Ectodermal cell (in vitro differentiated cells): ENCODE measurements around the gene TASP1.
"Not testable (repeated sequence)": the region's sequence is repeated elsewhere in the genome, so short reads cannot be mapped to it uniquely, and the experiment has no call there.

Source experiments
- H3K27ac ChIP-seq: 2 replicates; pipeline ENCODE4 v1.7.0; 2013; ENCODE audit warnings: mild to moderate bottlenecking, low read depth, low read length; ENCODE audit not compliant: insufficient read depth, poor library complexity, severe bottlenecking
- H3K27me3 ChIP-seq: 2 replicates; pipeline ENCODE4 v1.7.0; 2013; ENCODE audit warnings: mild to moderate bottlenecking, low read length; ENCODE audit not compliant: insufficient read depth, control insufficient read depth, poor library complexity, severe bottlenecking
- H3K36me3 ChIP-seq: one replicate; pipeline ENCODE4 v1.7.0; 2013; ENCODE audit warnings: low read length; ENCODE audit not compliant: control insufficient read depth, insufficient read depth
- H3K4me1 ChIP-seq: one replicate; pipeline ENCODE4 v1.7.0; 2013; ENCODE audit warnings: low read length; ENCODE audit not compliant: control insufficient read depth, insufficient read depth
- H3K4me3 ChIP-seq: 2 replicates; pipeline ENCODE4 v1.7.0; 2013; ENCODE audit warnings: low read depth, low read length, control low read depth; ENCODE audit not compliant: insufficient read depth
- H3K9me3 ChIP-seq: 2 replicates; pipeline ENCODE4 v1.7.0; 2013; ENCODE audit warnings: mild to moderate bottlenecking, low read length, moderate library complexity; ENCODE audit not compliant: control insufficient read depth
- WGBS, 2 experiments: methylation state at CpG; one replicate each; pipeline ENCODE4 v1.1.7; 2013; ENCODE audit warnings: missing lambda C conversion rate in 2 of 2; 5-methylcytosine and 5-hydroxymethylcytosine counted together

Gene TASP1

DNA sequence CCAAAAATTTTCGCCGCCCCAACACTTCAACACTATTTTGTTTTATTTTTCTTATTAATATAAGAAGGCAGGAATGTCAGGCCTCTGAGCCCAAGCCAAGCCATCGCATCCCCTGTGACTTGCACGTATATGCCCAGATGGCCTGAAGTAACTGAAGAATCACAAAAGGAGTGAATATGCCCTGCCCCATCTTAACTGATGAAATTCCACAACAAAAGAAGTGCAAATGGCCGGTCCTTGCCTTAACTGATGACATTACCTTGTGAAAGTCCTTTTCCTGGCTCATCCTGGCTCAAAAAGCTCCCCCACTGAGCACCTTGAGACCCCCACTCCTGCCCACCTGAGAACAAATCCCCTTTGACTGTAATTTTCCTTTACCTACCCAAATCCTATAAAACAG is 276.6 kb downstream of the TASP1 start:
- not testable (repeated sequence) for H3K9me3 ChIP-seq, H3K36me3 ChIP-seq, H3K4me1 ChIP-seq, H3K27me3 ChIP-seq, H3K27ac ChIP-seq, H3K4me3 ChIP-seq
- 77 to 84% methylated on average over 3 of the region's 5 CpGs for WGBS, 2 experiments

DNA sequence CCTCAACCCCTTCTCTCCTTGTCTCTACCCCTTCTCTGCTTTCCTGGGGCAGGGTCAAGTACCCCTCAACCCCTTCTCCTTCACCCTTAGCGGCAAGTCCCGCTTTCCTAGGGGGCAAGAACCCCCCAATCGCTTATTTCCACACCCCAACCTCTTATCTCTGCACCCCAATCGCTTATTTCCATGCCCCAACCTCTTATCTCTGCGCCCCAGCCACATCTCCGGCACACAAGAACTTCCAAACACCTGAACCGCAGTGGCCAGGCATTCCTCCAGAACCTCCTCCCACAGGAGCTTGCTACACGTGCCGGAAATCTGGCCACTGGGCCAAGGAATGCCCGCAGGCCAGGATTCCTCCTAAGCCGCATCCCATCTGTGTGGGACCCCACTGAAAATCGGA is 279.8 kb downstream of the TASP1 start:
- H3K36me3 ChIP-seq, H3K4me3 ChIP-seq, H3K27ac ChIP-seq, H3K27me3 ChIP-seq, H3K4me1 ChIP-seq, H3K9me3 ChIP-seq: not testable (repeated sequence)
- 90 to 96% methylated on average over 12 of the region's 12 CpGs for WGBS, 2 experiments

DNA sequence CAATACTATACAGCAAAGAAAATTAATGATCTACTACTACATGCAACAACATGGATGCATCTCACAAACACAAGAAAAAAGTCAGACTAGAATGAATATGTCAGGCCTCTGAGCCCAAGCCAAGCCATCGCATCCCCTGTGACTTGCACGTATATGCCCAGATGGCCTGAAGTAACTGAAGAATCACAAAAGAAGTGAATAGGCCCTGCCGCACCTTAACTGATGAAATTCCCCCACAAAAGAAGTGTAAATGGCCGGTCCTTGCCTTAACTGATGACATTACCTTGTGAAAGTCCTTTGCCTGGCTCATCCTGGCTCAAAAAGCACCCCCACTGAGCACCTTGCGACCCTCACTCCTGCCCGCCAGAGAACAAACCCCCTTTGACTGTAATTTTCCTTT is 280.9 kb downstream of the TASP1 start:
- not testable (repeated sequence) for H3K27ac ChIP-seq, H3K4me3 ChIP-seq, H3K9me3 ChIP-seq, H3K36me3 ChIP-seq, H3K4me1 ChIP-seq, H3K27me3 ChIP-seq
- WGBS, 2 experiments: 81 to 82% methylated on average over 6 of the region's 6 CpGs

DNA sequence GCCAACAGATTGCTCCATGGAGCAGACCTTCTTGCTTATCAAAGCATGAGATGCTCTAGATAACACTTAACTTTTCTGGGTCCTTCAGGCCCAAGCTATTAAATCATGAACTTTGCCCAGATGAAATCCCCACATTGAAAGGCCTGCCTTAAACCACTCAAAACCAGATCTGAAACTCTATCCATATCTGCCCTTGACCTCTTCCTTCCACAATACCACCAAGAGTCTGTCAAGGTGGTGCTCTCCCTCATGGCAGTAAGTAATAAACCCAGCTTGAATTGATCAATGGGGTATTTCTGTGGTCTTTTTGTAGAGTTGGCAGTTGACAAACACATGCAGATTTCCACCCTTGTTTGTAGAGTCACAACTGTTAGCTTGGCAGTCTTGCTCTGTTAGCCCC is 282.1 kb downstream of the TASP1 start:
- no peaks in the 10 kb centered on the region for H3K36me3 ChIP-seq
- H3K4me1 ChIP-seq: no peaks in the 10 kb centered on the region
- H3K9me3 ChIP-seq: no peaks in the 10 kb centered on the region
- no peaks in the 10 kb centered on the region for H3K27me3 ChIP-seq
- H3K4me3 ChIP-seq: no peak overlapping the region
- H3K27ac ChIP-seq: no peak overlapping the region

DNA sequence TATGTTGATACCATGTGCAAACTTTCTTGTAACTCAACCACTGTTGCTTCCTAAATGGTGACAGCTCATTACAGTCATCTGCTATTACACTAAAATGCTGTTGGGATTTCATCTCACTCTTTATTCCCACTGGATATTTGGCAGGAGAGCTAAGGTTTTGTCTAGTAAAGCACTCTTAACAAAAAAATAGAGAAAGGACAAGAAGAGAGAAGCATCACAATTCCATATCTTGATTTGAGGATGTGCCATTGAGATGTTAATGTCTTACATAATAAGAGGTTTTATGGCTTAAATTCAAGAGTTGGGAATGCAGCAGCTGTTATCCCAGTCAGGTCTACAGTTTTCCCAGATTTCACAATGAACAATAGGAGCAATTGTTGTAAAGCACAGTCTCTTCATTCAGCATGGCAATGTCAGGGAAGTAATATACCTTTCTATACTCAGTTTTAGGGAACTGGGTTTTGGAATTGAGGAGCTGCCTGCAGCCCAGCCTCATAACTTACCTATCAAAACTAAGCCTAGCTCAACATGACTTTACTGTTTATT is 282.7 kb downstream of the TASP1 start:
- Histone ChIP-seq H3K4me3 (no peak overlapping the region), H3K4me1 (no peaks in the 10 kb centered on the region), H3K27me3 (no peaks in the 10 kb centered on the region), H3K27ac (no peak overlapping the region), H3K9me3 (no peaks in the 10 kb centered on the region), H3K36me3 (no peaks in the 10 kb centered on the region)

DNA sequence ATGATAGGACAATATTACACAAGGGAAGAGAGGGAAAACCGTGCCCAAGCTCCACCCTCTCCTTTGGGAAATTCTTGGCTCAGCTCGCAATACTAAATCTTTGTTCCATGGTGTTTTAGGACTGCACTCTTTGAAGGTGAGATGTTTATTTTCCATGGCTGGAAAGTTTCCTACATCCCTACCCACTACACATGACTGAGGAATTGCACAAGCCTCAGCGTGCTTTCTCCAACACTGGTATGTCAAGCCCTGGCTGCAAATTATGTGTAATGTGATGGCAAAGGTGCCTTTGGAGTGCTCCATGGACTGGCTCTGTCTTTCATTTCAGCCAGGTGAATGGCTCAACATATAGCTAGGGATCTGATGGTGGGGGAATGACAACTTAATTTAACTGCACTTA is 283.3 kb downstream of the TASP1 start:
- H3K4me1 ChIP-seq: no peaks in the 10 kb centered on the region
- no peak overlapping the region for H3K27ac ChIP-seq
- no peaks in the 10 kb centered on the region for H3K36me3 ChIP-seq
- 97 to 100% methylated on average over 1 to 3 of the region's 3 CpGs for WGBS, 2 experiments
- H3K9me3 ChIP-seq: no peaks in the 10 kb centered on the region
- H3K27me3 ChIP-seq: no peaks in the 10 kb centered on the region
- no peak overlapping the region for H3K4me3 ChIP-seq

DNA sequence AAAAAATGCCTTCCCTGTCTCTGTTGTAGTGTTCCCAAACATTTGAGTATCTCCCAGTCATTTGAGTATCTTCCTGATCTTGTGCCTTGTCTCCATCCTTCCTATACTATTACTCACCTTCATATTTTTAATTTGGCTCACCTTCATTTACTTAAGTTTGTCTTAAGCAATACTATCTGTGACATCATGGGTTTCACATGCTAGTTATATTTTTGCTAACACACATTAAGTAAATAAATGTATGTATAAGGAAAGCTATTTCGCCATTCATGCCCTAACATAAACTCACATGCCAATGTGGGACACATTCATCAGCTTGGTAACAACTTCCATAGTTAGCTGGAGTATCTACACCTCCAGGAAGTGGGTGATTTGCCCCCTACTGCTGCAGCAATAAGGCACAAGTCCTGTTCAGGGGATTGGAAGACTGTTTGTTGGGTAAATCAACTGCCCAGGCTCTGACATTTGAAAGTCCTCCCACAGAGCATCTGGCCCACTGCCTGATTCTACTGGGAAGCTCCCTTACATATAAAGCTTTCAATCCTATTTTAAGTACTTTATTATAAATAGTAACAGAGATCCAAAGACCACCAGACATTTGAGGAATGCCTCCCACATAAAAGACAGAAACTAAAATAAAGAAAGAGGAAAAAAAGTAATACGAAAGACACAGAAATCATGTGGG is 285.3 kb downstream of the TASP1 start:
- Histone ChIP-seq H3K4me3 (no peak overlapping the region), H3K4me1 (no peaks in the 10 kb centered on the region), H3K27ac (no peak overlapping the region), H3K27me3 (no peaks in the 10 kb centered on the region), H3K9me3 (no peaks in the 10 kb centered on the region), H3K36me3 (no peaks in the 10 kb centered on the region)
- WGBS, 2 experiments: 94 to 100% methylated on average over 1 to 2 of the region's 2 CpGs

DNA sequence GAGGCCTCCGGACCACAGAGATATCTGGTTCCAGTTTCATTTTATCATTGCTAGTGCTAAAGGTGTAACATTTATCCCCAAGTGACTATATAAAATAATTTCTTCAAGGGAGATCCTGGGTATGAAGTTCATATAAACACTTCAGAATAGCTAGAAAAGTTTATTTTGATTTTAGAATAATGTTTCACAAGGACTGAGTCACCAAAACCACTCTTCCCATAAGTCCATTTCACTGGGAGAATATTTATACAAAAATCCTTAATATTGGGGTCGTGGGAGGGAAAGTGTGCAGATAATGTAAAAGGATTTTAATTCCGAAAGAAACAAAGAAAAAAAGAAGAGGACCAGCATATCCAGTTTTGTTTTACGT is 289.5 kb downstream of the TASP1 start:
- H3K27me3 ChIP-seq: no peaks in the 10 kb centered on the region
- H3K4me1 ChIP-seq: no peaks in the 10 kb centered on the region
- no peak overlapping the region for H3K27ac ChIP-seq
- no peaks in the 10 kb centered on the region for H3K36me3 ChIP-seq
- no peaks in the 10 kb centered on the region for H3K9me3 ChIP-seq
- no peak overlapping the region for H3K4me3 ChIP-seq
- 97 to 100% methylated on average over 4 of the region's 4 CpGs for WGBS, 2 experiments

DNA sequence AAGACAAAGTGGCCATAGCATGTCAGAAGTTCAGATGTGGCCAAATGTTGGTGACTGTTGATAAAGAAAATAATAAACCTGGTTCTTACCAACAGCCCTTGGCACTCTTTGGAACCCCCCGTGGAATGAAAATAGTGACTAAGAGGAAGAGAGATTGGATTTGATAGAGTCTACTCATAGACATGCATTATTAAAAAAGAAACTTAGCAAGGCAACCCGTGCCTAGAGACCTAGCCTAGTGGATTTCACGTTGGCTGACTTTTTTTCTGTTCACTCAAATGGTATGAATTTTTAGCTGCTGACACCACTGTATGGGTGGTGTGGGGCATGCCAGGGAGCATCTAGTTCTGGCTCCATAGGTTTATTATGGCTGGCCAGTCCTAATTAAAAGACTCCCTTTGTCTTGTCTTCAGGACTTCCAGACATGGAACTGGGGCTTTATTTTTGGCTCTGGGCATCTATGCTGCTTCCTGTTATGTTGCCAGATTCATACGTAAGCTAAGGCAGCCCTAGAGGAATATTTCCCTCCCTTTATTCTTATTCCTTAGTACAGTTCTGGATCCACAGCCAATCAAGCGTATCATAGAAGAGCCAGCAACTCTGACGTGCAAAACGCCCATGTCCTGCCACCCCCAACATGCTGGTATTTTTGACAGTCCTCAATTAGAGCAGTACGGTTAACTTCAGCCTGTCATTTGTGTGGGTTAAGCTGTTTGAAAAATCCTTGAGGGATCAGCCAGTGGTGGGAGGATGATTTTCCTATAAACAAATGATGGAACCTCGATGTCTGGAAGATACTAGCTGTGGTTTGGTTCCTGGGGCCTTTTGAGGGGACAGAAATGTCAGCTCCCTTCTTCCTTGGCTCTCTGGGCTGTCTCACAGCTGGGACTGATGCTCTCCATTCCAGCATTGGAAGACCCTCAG is 290.2 kb downstream of the TASP1 start:
- Histone ChIP-seq H3K9me3 (no peaks in the 10 kb centered on the region), H3K4me3 (no peak overlapping the region), H3K27ac (no peak overlapping the region), H3K27me3 (no peaks in the 10 kb centered on the region), H3K4me1 (no peaks in the 10 kb centered on the region), H3K36me3 (no peaks in the 10 kb centered on the region)
- 94 to 95% methylated on average over 8 to 9 of the region's 9 CpGs for WGBS, 2 experiments

DNA sequence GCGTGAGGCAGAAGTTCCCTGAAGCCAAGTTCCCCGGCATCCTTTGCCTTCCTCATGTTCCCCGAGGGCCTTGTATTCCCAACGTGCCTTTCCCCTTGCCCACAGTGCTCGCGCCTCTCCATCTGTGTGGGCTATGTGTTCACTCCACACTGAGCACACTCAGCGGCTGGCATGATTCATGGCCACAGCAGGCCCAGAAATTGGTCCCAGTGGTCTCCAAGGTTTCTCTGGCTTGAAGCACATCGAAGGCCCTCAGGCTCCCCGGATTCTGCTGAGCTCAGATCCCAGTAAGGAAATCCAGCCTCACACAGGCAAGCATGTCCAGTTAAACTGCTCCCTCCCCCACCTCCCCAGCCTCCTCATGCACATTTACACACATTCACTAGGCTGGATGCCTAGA is 294.1 kb downstream of the TASP1 start:
- no peaks in the 10 kb centered on the region for H3K4me1 ChIP-seq
- H3K36me3 ChIP-seq: no peaks in the 10 kb centered on the region
- H3K27me3 ChIP-seq: no peaks in the 10 kb centered on the region
- 94 to 96% methylated on average over 9 of the region's 9 CpGs for WGBS, 2 experiments
- H3K9me3 ChIP-seq: no peaks in the 10 kb centered on the region
- no peak overlapping the region for H3K4me3 ChIP-seq
- no peak overlapping the region for H3K27ac ChIP-seq
